Tibial artery (tissue), 4 donors: ENCODE data around the gene DDX49.

ENCODE experiments used
- DNase-seq, 2 donors: peaks; one replicate each; pipeline ENCODE4 v3.0.0-alpha.2; 2019
- H3K27ac ChIP-seq, 2 donors: fragments of 200-600 bp; sonication (generic) in 1 of 2; 1 replicate in 1 of 2; 2 replicates in 1 of 2; pipeline ENCODE4 v1.5.1; 2018 to 2019; ENCODE audit warnings: mild to moderate bottlenecking in 1 of 2
- H3K27me3 ChIP-seq, 2 donors: fragments of 200-600 bp; sonication (generic) in 1 of 2; one replicate each; pipeline versions ENCODE4 v1.5.1 to v1.6.0; 2016 to 2019
- H3K36me3 ChIP-seq, 3 donors: fragments of 200-600 bp; sonication (generic) in 2 of 3; one replicate each; pipeline ENCODE4 v1.5.1; 2016 to 2019; ENCODE audit warnings: mild to moderate bottlenecking in 2 of 3
- H3K4me1 ChIP-seq, 4 donors: fragments of 200-600 bp; sonication (generic) in 2 of 4; 1 replicate in 3 of 4; 2 replicates in 1 of 4; pipeline ENCODE4 v1.5.1; 2016 to 2019
- H3K4me3 ChIP-seq, 2 donors: fragments of 200-600 bp; sonication (generic) in 1 of 2; 1 replicate in 1 of 2; 2 replicates in 1 of 2; pipeline ENCODE4 v1.5.1; 2018 to 2019; ENCODE audit warnings: mild to moderate bottlenecking in 2 of 2
- H3K9me3 ChIP-seq, 3 donors: fragments of 200-600 bp; sonication (generic) in 1 of 3; one replicate each; pipeline ENCODE4 v1.5.1; 2016 to 2019
- intact Hi-C: fragments of 100-400 bp; cut with DNase I; formaldehyde crosslinking; loops from one replicate; pipeline ENCODE4 v1.15.0; 2023; ENCODE audit warnings: low total_unique reads
- TF ChIP-seq, protein P1 (sequence below), 2 experiments: fragments of 200-600 bp in 1 of 2; fragments of 450-650 bp in 1 of 2; IDR thresholded peaks; one replicate each; pipeline ENCODE4 v1.5.1; 2017 to 2019; ENCODE audit warnings: antibody characterized with exemption in 2 of 2, mild to moderate bottlenecking in 1 of 2, moderate library complexity in 1 of 2

Gene DDX49, protein sequence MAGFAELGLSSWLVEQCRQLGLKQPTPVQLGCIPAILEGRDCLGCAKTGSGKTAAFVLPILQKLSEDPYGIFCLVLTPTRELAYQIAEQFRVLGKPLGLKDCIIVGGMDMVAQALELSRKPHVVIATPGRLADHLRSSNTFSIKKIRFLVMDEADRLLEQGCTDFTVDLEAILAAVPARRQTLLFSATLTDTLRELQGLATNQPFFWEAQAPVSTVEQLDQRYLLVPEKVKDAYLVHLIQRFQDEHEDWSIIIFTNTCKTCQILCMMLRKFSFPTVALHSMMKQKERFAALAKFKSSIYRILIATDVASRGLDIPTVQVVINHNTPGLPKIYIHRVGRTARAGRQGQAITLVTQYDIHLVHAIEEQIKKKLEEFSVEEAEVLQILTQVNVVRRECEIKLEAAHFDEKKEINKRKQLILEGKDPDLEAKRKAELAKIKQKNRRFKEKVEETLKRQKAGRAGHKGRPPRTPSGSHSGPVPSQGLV

DNA sequence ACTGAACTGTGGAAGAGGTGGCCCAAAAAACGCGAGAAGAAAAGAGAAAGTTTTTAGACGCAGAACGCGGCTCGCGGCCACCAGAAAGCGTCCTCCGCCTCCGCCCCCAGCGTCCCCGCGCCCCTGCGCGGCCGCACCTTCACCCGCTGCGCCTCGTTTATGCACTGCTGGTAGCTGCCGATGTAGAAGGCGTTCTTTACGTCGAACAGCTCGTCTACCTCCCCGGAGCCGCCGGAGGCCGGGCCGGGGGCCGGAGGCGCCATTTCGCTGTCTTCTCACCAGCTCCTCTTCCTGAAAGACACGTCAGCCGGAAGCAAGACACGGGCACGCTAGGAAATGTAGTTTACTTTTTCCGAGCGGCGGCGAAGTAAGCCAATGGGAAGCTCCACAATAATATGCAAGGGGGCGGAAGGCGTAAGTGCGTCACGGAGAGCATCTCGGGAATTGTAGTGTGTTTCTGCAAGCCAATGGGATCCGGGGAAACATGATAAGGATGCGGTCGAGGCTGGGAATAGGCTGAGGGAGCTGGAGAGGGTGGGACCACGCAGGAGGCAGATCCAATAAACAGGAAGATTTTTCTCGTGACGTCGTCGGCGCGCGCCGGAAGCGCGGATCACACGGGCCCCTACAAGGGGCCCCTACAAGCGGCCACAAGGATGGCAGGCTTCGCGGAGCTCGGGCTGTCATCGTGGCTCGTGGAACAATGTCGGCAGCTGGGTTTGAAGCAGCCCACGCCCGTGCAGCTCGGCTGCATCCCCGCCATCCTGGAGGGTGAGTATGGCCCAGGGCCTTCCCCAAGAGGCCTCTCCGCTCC lies at the start of gene DDX49, which contains the start of gene COPE:
Gene DDX49, plus strand, starts transcription at position 630 of the 814 bp plus-strand sequence. Its CDS starts 27 bp downstream, at position 657.
Gene COPE, minus strand, starts transcription at position 302 of the 814 bp plus-strand sequence. Its CDS starts 39 bp downstream, at position 263.
- Histone ChIP-seq H3K4me3 (peak within 1 kb of the TSS; percentile 84 to 87), H3K4me1 (peaks cover 0 to 55% (median 29%) of the 10 kb centered on the region in 4 donors), H3K27ac (peak within 1 kb of the TSS; percentile 83 to 86), H3K9me3 (no peaks in the 10 kb centered on the region), H3K27me3 (no peaks in the 10 kb centered on the region), H3K36me3 (peaks cover 29 to 51% (median 41%) of the 10 kb centered on the region in 3 donors)
- peak; percentile 99 for DNase-seq
- TF ChIP-seq, protein P1, sequence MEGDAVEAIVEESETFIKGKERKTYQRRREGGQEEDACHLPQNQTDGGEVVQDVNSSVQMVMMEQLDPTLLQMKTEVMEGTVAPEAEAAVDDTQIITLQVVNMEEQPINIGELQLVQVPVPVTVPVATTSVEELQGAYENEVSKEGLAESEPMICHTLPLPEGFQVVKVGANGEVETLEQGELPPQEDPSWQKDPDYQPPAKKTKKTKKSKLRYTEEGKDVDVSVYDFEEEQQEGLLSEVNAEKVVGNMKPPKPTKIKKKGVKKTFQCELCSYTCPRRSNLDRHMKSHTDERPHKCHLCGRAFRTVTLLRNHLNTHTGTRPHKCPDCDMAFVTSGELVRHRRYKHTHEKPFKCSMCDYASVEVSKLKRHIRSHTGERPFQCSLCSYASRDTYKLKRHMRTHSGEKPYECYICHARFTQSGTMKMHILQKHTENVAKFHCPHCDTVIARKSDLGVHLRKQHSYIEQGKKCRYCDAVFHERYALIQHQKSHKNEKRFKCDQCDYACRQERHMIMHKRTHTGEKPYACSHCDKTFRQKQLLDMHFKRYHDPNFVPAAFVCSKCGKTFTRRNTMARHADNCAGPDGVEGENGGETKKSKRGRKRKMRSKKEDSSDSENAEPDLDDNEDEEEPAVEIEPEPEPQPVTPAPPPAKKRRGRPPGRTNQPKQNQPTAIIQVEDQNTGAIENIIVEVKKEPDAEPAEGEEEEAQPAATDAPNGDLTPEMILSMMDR (IDR thresholded peaks at IDR 0.05) = peak in 1 of 2 experiments; percentile 20
- intact Hi-C loops = no loop called here

DNA sequence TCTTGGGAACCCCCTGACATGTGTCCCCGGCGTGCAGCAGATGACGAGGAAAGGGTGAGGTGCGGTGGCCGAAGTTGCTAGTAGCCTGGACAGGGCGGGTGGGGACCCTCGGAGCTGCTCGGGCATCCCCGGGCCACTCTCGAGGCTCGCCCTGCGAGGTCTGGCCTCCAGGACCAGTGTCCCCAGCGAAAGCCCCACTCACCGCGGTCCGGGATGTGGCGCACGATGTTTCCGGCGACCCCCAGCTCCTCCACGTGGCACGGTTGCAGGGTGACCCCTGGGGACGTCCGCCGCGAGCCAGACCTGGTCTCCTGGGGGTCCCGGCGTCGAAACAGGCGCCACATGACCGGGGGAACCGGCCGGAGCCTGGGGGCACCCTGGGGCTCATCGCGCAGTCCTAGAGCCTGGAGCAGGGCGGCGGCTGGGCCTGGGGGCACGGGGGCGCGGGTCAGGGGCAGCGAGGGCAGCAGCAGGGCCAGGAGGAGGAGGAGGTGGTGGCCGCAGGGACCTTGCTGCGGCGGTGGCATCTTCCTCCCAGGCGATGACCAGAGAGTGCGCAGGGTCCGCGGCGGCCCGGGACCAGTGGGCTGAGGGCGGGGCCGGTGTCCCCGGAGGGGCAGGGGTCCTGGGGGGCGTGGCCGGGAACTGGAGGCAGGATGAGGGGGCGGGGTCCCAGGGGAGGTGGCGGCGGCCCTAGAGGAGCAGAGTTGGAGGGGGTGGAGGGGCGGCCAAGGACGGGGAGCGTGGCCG lies 49.6 kb upstream of the DDX49 start:
- Histone ChIP-seq H3K4me1 (peaks cover 0 to 16% (median 11%) of the 10 kb centered on the region in 4 donors), H3K4me3 (no peak overlapping the region), H3K9me3 (no peaks in the 10 kb centered on the region), H3K36me3 (peaks cover 29 to 38% (median 37%) of the 10 kb centered on the region in 3 donors), H3K27me3 (peaks cover 0 to 20% of the 10 kb centered on the region in 2 donors), H3K27ac (no peak overlapping the region)
- TF ChIP-seq, protein P1 (IDR thresholded peaks at IDR 0.05) = no peak
- intact Hi-C loops = no loop called here
- DNase-seq = no peak

DNA sequence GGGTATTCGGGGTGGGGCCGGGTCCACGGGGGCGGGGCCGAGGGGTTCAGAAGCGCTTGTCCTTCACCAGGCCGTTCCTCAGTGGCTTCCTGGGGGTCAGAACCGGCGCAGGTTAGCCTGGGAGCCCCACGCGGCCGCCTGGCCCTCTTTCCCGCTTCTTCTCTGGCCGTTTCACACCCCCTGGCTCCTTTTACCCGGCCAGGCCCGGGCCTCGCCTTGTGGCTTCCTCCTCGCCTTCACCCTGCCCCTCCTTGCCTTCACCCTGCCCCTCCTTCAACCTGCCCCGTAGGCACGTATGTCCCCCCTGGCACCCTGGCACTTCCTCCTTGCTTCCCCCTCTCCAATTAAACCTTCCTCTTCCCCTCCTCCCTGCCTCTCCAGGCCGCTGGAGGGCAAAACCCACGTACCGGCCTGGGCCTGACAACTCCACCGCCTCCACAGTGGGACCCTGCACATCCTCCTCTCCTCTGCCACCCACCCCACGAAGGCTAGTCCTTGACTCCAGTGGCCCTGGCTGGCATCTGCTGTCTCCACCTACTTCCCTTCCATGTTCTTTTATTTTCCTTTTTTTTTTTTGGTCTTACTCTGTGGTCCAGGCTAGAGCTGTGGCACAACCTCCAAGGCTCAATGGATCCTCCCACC lies 48.9 kb upstream of the DDX49 start:
- TF ChIP-seq, protein P1 (IDR thresholded peaks at IDR 0.05) = no peak
- H3K9me3 ChIP-seq = no peaks in the 10 kb centered on the region

DNA sequence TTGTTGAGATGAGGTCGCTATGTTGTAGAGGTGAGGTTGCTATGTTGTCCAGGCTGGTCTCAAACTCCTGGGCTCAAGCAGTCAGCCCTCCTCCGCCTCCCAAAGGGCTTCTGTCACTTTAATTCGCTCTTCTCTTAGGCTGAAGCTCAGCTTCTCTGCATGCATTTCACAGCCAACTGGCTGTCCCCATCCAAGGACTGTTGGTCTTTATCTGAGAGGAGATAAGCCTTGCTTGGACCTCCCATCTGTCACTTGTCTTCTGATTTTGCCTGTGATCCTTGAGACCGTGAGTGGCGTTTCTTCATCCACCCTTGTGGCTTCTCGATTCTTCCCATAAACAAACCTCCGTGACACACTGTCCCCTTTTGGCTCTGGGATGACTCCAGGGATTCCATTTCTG lies 48.0 kb upstream of the DDX49 start:
- Histone ChIP-seq H3K9me3 (no peaks in the 10 kb centered on the region), H3K4me1 (peaks cover 0 to 16% (median 11%) of the 10 kb centered on the region in 4 donors), H3K4me3 (no peak overlapping the region), H3K27me3 (peaks cover 0 to 20% of the 10 kb centered on the region in 2 donors), H3K27ac (no peak overlapping the region), H3K36me3 (peaks cover 16 to 22% (median 21%) of the 10 kb centered on the region in 3 donors)
- no peak for DNase-seq
- TF ChIP-seq, protein P1 (IDR thresholded peaks at IDR 0.05) = no peak
- intact Hi-C loops = no loop called here

More for the DNA sequence above, 48.9 kb upstream of the DDX49 start:
- Histone ChIP-seq H3K4me1 (peaks cover 0 to 16% (median 11%) of the 10 kb centered on the region in 4 donors), H3K36me3 (peaks cover 22 to 31% (median 30%) of the 10 kb centered on the region in 3 donors), H3K4me3 (no peak overlapping the region), H3K27me3 (peaks cover 0 to 20% of the 10 kb centered on the region in 2 donors), H3K27ac (no peak overlapping the region)
- no peak for DNase-seq
- intact Hi-C loops = no loop called here
